ENCODE data around the gene USP47. TPM values are rescaled to one million over a fixed set of nuclear protein-coding genes. Genes with fewer than 3 reads are reported as not detected.
"Not testable (repeated sequence)": the region's sequence is repeated elsewhere in the genome, so short reads cannot be mapped to it uniquely, and the experiment has no call there.

USP47 gene
- total and polyA plus RNA-seq, 5 donors: 35.3 to 57.3 (median 52.5) TPM

DNA sequence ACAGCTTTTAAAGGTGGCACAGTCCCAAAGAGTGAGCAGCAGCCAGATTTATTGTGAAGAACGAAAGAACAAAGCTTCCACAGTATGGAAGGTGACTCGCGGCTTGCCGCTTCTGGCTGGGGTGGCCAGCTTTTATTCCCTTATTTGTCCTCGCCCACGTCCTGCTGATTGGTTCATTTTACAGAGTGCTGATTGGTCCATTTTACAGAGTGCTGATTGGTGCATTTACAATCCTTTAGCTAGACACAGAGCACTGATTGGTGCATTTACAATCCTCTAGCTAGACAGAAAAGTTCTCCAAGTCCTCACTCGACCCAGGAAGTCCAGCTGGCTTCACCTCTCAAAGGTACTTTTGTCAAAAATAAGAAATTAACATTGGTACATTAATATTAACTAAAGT, 10.4 kb upstream of the USP47 start:
- H3K4me3 ChIP-seq (ENCODE audit: low read length); H3K4me1 ChIP-seq (ENCODE audit: control insufficient read depth, insufficient read depth, low read length); H3K27ac ChIP-seq (ENCODE audit: low read length); H3K9me3 ChIP-seq (ENCODE audit: control insufficient read depth, low read length); H3K27me3 ChIP-seq (ENCODE audit: control insufficient read depth, insufficient read depth); intact Hi-C loops (cut with DNase I); DNase-seq; ATAC-seq: not testable (repeated sequence)
- 91% methylated on average over 7 of the region's 7 CpGs for WGBS

GRCh38 chr11:11836676-11837231, 5.0 kb upstream of the USP47 start:
- Histone ChIP-seq H3K4me3 (ENCODE audit: low read length) (no peak overlapping the region), H3K27ac (ENCODE audit: low read length) (no peak overlapping the region), H3K9me3 (ENCODE audit: control insufficient read depth, low read length) (no peaks in the 10 kb centered on the region), H3K4me1 (ENCODE audit: control insufficient read depth, insufficient read depth, low read length) (no peaks in the 10 kb centered on the region), H3K27me3 (ENCODE audit: control insufficient read depth, insufficient read depth) (no peaks in the 10 kb centered on the region)
- ATAC-seq (no peak), DNase-seq (no peak)
- WGBS: 88% methylated on average over 2 of the region's 2 CpGs
- intact Hi-C loops (cut with DNase I): no loop called here

- ATAC-seq: no peak
- intact Hi-C loops (cut with DNase I): no loop called here
- no peak for DNase-seq
- Histone ChIP-seq H3K27ac (ENCODE audit: low read length) (no peak overlapping the region), H3K4me3 (ENCODE audit: low read length) (no peak overlapping the region), H3K9me3 (ENCODE audit: control insufficient read depth, low read length) (no peaks in the 10 kb centered on the region), H3K27me3 (ENCODE audit: control insufficient read depth, insufficient read depth) (no peaks in the 10 kb centered on the region), H3K4me1 (ENCODE audit: control insufficient read depth, insufficient read depth, low read length) (no peaks in the 10 kb centered on the region)
These were observed 2.1 kb upstream of the USP47 start for GRCh38 chr11:11839718-11840117.

GRCh38 chr11:11841116-11841722, 553 bp upstream of the USP47 start:
- Histone ChIP-seq H3K9me3 (ENCODE audit: control insufficient read depth, low read length) (no peaks in the 10 kb centered on the region), H3K4me1 (ENCODE audit: control insufficient read depth, insufficient read depth, low read length) (no peaks in the 10 kb centered on the region), H3K4me3 (ENCODE audit: low read length) (peak overlapping the region; percentile 77), H3K27ac (ENCODE audit: low read length) (peak overlapping the region; percentile 97), H3K27me3 (ENCODE audit: control insufficient read depth, insufficient read depth) (no peaks in the 10 kb centered on the region)
- intact Hi-C loops (cut with DNase I): no loop called here
- DNase-seq: peak; percentile 51 to 76 (median 74)
- 3% methylated on average over 21 of the region's 21 CpGs for WGBS
- peak; percentile 77 to 80 for ATAC-seq

GRCh38 chr11:11842421-11843008, 743 bp downstream of the USP47 start:
- WGBS: under 1% methylated on average over 18 of the region's 18 CpGs
- peak overlapping the region; percentile 97 for H3K27ac ChIP-seq (ENCODE audit: low read length)

GRCh38 chr11:11843211-11843621, 1.4 kb downstream of the USP47 start:
- intact Hi-C loops (cut with DNase I): no loop called here

More at GRCh38 chr11:11842421-11843008, 743 bp downstream of the USP47 start:
- Histone ChIP-seq H3K9me3 (ENCODE audit: control insufficient read depth, low read length) (no peaks in the 10 kb centered on the region), H3K4me1 (ENCODE audit: control insufficient read depth, insufficient read depth, low read length) (no peaks in the 10 kb centered on the region), H3K4me3 (ENCODE audit: low read length) (peak overlapping the region; percentile 77), H3K27me3 (ENCODE audit: control insufficient read depth, insufficient read depth) (no peaks in the 10 kb centered on the region)
- DNase-seq: peak in 1 of 3 donors; percentile 70
- intact Hi-C loops (cut with DNase I): no loop called here
- ATAC-seq: peak; percentile 73 to 79

GRCh38 chr11:11843642-11844041, 1.9 kb downstream of the USP47 start:
- WGBS: 5% methylated on average over 2 of the region's 2 CpGs
- no peaks in the 10 kb centered on the region for H3K4me1 ChIP-seq (ENCODE audit: control insufficient read depth, insufficient read depth, low read length)
- intact Hi-C loops (cut with DNase I): no loop called here
- peak overlapping the region; percentile 77 for H3K4me3 ChIP-seq (ENCODE audit: low read length)
- DNase-seq (no peak), ATAC-seq (no peak)
- H3K9me3 ChIP-seq (ENCODE audit: control insufficient read depth, low read length): no peaks in the 10 kb centered on the region
- H3K27ac ChIP-seq (ENCODE audit: low read length): no peak overlapping the region
- no peaks in the 10 kb centered on the region for H3K27me3 ChIP-seq (ENCODE audit: control insufficient read depth, insufficient read depth)

More at GRCh38 chr11:11843211-11843621, 1.4 kb downstream of the USP47 start:
- no peaks in the 10 kb centered on the region for H3K4me1 ChIP-seq (ENCODE audit: control insufficient read depth, insufficient read depth, low read length)
- peak overlapping the region; percentile 77 for H3K4me3 ChIP-seq (ENCODE audit: low read length)
- no peak for DNase-seq
- 1% methylated on average over 3 of the region's 3 CpGs for WGBS
- H3K27ac ChIP-seq (ENCODE audit: low read length): peak overlapping the region; percentile 63
- no peak for ATAC-seq
- no peaks in the 10 kb centered on the region for H3K27me3 ChIP-seq (ENCODE audit: control insufficient read depth, insufficient read depth)
- no peaks in the 10 kb centered on the region for H3K9me3 ChIP-seq (ENCODE audit: control insufficient read depth, low read length)

DNA sequence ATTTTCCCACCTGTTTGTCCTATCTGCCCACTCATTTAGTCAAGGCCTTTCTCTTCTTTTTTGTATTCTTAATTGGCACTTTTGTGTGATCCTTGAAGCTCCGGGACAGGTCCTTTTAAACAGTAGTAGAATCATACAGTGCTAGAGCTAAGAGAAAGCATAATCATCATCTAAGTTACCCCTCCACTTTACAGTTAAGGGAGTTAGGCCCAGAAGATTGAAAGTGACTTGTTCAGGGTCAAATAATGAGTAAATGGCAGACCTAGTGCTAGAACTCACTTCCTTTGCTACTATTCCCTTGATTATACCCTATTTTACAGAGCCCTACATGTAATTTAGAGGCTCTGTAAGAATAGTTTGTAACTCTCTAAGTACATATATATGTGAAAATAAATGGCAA, 2.5 kb downstream of the USP47 start:
- Histone ChIP-seq H3K27me3 (ENCODE audit: control insufficient read depth, insufficient read depth) (no peaks in the 10 kb centered on the region), H3K27ac (ENCODE audit: low read length) (no peak overlapping the region), H3K4me3 (ENCODE audit: low read length) (peak overlapping the region; percentile 77), H3K9me3 (ENCODE audit: control insufficient read depth, low read length) (no peaks in the 10 kb centered on the region), H3K4me1 (ENCODE audit: control insufficient read depth, insufficient read depth, low read length) (peaks cover 6% of the 10 kb centered on the region)
- intact Hi-C loops (cut with DNase I): no loop called here
- DNase-seq (no peak), ATAC-seq (no peak)
- WGBS: 43% methylated on average over 1 of the region's 1 CpG

DNA sequence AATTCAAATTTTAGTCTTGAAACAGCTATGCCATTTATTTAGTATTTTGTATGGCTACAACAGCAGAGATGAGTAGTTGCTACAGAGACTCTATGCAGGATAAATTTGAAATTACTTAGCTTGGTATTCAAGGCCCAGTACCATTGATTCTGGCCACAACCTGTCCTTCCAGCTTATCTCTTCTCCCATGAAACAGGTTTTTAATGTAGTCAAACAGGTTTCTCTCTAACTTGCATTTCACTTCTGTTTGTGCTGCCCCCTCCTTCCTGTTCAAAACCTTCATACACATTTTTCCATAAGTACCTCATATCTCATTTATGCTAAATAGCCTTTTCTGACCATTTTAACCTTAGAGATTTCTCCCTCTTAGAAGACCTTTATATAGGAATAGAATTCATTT, 3.3 kb downstream of the USP47 start:
- Histone ChIP-seq H3K4me3 (ENCODE audit: low read length) (no peak overlapping the region), H3K9me3 (ENCODE audit: control insufficient read depth, low read length) (no peaks in the 10 kb centered on the region), H3K27me3 (ENCODE audit: control insufficient read depth, insufficient read depth) (no peaks in the 10 kb centered on the region), H3K4me1 (ENCODE audit: control insufficient read depth, insufficient read depth, low read length) (peaks cover 6% of the 10 kb centered on the region), H3K27ac (ENCODE audit: low read length) (no peak overlapping the region)
- no peak for DNase-seq
- ATAC-seq: no peak
- intact Hi-C loops (cut with DNase I): no loop called here

GRCh38 chr11:11845551-11845950, 3.8 kb downstream of the USP47 start:
- intact Hi-C loops (cut with DNase I): no loop called here
- H3K27me3 ChIP-seq (ENCODE audit: control insufficient read depth, insufficient read depth): no peaks in the 10 kb centered on the region
- no peaks in the 10 kb centered on the region for H3K9me3 ChIP-seq (ENCODE audit: control insufficient read depth, low read length)
- DNase-seq: no peak
- H3K4me3 ChIP-seq (ENCODE audit: low read length): no peak overlapping the region
- H3K27ac ChIP-seq (ENCODE audit: low read length): no peak overlapping the region
- WGBS: 38% methylated on average over 1 of the region's 1 CpG
- peaks cover 6% of the 10 kb centered on the region for H3K4me1 ChIP-seq (ENCODE audit: control insufficient read depth, insufficient read depth, low read length)
- ATAC-seq: no peak

GRCh38 chr11:11847082-11847481, 5.3 kb downstream of the USP47 start:
- Histone ChIP-seq H3K27me3 (ENCODE audit: control insufficient read depth, insufficient read depth) (no peaks in the 10 kb centered on the region), H3K4me3 (ENCODE audit: low read length) (no peak overlapping the region), H3K9me3 (ENCODE audit: control insufficient read depth, low read length) (no peaks in the 10 kb centered on the region), H3K4me1 (ENCODE audit: control insufficient read depth, insufficient read depth, low read length) (peaks cover 10% of the 10 kb centered on the region), H3K27ac (ENCODE audit: low read length) (no peak overlapping the region)
- 79% methylated on average over 2 of the region's 2 CpGs for whole genome bisulfite sequencing
- ATAC-seq (no peak), DNase-seq (no peak)
- intact Hi-C loops (cut with DNase I): no loop called here

Measured in right cardiac atrium (tissue), 5 donors.